AG04450 (cell line): ENCODE measurements around the gene GOLGA6L10. TPM values are rescaled to one million over a fixed set of nuclear protein-coding genes. Genes with fewer than 3 reads are reported as not detected.
"Not testable (repeated sequence)": the region's sequence is repeated elsewhere in the genome, so short reads cannot be mapped to it uniquely, and the experiment has no call there.

Experiments used
- CTCF ChIA-PET: fragments of 300-600, 350-600 bp; formaldehyde crosslinking; extraction: SDS; loops from one replicate; lab custom pipeline; 2022; ENCODE audit warnings: antibody characterized with exemption, inconsistent platforms; lab: Charles Lee
- POLR2A ChIA-PET: fragments of 350-600 bp; formaldehyde crosslinking; extraction: SDS; loops from one replicate; lab custom pipeline; 2021; ENCODE audit warnings: antibody characterized with exemption, inconsistent platforms; lab: Yijun Ruan, JAX
- DNase-seq: peaks from one replicate; pipeline ENCODE4 v3.0.0-alpha.2; 2011; ENCODE audit warnings: low read depth, low spot score
- H3K27ac ChIP-seq: one replicate; pipeline ENCODE4 v1.5.1; 2012; ENCODE audit warnings: low read depth, low read length, control low read depth
- H3K27me3 ChIP-seq: one replicate; pipeline ENCODE4 v1.6.0; 2012; ENCODE audit warnings: low read length; ENCODE audit not compliant: control insufficient read depth, insufficient read depth
- H3K4me3 ChIP-seq: 2 replicates; pipeline ENCODE4 v1.5.1; 2011; ENCODE audit warnings: mild to moderate bottlenecking, low read depth, low read length, control low read depth
- H3K9me3 ChIP-seq: 2 replicates; pipeline ENCODE4 v1.5.1; 2012; ENCODE audit warnings: low read length; ENCODE audit not compliant: control insufficient read depth, insufficient read depth
- CTCF ChIP-seq: IDR thresholded peaks from 2 replicates; pipeline ENCODE4 v1.5.1; 2011; ENCODE audit warnings: low read depth, low read length, control low read depth, inconsistent platforms
- polyA plus RNA-seq: library from polyadenylated mRNA; depleted of rRNA; stranded (reverse); fragments of >200 nt; gene quantifications from 2 replicates; pipeline ENCODE4 v1.2.3, GENCODE V29; 2011

The GOLGA6L10 gene
- polyA plus RNA-seq, 1 experiment: 1.3 TPM

DNA sequence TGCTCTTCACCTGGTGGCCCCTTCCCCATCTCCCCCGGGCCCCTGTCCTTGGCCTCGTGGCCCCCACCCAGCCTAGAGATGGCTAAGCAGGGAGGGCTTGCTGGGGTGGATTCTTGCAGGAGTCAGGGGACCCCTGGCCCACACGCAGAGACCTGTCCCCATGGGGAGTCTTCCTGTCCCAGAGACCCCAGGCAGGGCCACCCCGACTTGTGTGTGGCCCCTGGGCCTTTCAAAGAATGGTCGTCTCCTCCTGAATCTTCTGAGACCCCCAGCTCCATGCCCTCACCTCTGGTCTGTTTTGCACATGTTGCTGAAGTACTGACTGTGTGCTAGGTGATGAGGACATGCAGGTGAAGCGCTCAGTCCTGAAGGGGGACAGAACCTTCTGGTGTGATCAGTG lies 28.4 kb downstream of the GOLGA6L10 start:
- H3K27ac ChIP-seq, H3K27me3 ChIP-seq, CTCF ChIA-PET, DNase-seq, H3K9me3 ChIP-seq, POLR2A ChIA-PET, H3K4me3 ChIP-seq: not testable (repeated sequence)

GRCh38 chr15:82319522-82320278 lies 29.6 kb downstream of the GOLGA6L10 start:
- H3K27ac ChIP-seq, H3K9me3 ChIP-seq, H3K27me3 ChIP-seq, DNase-seq, H3K4me3 ChIP-seq, POLR2A ChIA-PET, CTCF ChIA-PET: not testable (repeated sequence)

DNA sequence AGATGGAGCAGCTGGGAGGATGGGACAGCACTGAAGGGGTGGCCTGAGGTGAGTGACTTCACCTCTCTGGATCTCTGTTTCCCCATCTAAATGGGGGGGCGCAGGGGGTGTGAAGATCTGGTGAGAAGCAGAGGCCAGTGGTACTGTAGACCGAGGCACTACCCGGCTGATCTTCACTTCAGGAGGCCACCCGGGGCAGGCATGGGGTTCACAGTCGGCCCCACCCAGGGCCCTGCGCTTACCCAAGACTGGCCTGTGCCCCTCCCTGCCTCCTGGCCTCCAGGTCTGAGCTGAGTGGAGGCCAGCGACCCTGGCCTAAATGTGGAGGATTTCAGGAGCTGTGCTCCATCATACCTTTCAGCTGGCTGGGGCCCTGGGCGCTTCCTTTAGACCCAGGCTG lies 31.0 kb downstream of the GOLGA6L10 start:
- H3K9me3 ChIP-seq, CTCF ChIA-PET, H3K27ac ChIP-seq, DNase-seq, POLR2A ChIA-PET, H3K27me3 ChIP-seq, H3K4me3 ChIP-seq: not testable (repeated sequence)

GRCh38 chr15:82317516-82317915 lies 31.8 kb downstream of the GOLGA6L10 start:
- H3K4me3 ChIP-seq, H3K27ac ChIP-seq, H3K27me3 ChIP-seq, POLR2A ChIA-PET, DNase-seq, H3K9me3 ChIP-seq, CTCF ChIA-PET: not testable (repeated sequence)

DNA sequence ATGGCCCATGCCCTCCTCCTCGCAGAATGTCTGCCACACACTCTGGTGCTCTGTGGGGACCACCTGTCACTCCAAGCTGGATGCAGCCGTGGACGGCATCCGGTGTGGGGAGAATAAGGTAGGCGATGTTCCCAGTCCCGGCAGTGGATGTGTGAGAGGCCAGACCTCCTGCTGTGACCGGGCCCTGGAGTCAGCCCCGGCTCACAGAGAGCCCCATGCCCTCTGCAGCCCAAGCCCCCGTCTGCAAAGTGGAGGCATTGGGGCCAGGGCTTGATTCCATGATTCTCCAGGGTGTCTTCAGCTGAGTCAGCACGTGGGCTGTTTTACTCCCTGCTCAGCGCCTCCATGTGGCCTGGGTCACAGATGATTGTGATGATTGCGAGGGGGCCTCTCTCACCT lies 32.2 kb downstream of the GOLGA6L10 start:
- ChIA-PET CTCF (no interaction called here), POLR2A (no interaction called here)
- TF ChIP-seq CTCF: no peak
- no peak for DNase-seq
- no peak overlapping the region for H3K27ac ChIP-seq
- no peak overlapping the region for H3K4me3 ChIP-seq
- H3K27me3 ChIP-seq: peaks cover 4% of the 10 kb centered on the region
- H3K9me3 ChIP-seq: no peaks in the 10 kb centered on the region; the same call in 1 of the 2 replicates

DNA sequence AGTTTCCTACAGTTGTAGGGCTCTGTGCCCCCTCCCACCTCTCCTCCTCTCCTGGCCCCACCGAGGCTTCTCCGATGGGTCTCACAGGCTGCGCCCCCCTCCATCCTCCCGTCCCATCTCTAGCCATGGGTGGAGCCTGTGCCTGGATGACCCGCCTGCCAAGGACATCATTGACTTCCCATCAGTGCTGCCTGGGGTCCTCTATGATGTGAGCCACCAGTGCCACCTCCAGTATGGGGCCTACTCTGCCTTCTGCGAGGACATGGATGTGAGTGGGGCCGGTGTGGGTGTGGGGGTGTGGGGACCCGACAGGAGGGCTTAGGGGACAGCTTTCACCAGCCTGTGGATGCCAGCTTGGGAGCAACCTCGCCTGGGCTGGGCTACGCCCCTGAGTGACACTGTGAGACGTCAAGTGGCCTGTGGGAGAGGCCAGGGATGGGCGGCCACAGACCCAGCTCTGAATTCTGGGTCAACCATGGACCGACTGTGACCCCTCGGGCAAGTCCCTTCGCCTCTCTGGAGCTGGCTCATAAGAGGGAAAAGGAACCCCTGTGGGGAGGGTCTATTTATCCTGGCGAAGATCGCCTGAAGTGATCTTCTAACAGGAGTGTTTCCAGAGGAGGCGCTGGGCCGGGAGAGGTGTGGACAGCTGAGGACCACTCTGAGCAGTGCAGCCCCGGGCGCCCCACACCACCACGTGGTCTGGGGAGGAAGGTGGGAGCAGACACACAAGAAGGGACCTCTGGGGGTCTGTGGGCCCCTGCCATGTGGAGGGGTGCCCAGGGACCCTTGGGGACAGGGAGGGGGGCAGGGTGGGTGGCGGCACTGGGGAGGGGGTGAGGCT lies 32.8 kb downstream of the GOLGA6L10 start:
- H3K27ac ChIP-seq, CTCF ChIA-PET, H3K4me3 ChIP-seq, H3K9me3 ChIP-seq, DNase-seq, H3K27me3 ChIP-seq, POLR2A ChIA-PET: not testable (repeated sequence)

DNA sequence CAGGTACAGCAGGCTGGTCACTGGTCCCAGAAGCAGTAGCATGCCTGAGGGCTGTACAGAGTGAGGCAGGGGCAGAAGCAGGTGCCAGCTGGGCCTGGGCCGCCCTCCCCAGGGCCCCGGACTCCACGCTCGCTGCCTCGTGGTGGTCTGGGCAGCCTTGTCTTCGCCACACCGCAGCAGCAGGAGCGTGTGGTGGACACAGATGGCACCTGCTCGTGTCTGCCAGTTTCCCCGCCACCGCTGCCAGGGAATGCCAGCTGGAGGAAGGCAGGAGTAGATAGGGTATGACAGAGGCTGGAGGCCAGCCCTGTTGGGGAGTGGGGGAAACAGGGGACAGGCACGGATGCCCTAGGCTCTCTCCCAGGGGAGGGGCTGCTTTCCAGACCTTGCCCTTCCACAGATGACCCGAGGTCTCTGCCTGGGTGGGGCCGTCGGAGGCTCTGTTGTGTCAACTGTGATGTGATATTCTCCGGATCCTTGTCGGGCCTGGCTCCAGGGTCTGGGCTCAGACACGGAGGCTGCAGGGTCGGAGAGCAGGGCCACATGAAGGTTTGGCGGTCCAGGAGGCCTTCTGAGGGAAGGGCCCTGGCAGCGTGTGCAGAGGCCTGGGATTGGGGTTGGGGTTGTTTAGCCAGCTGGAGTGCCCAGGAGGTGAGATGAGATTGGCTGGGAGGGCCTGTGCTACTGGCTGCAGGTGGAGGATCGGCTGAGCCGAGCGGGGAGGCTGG lies 33.6 kb downstream of the GOLGA6L10 start:
- no peak overlapping the region for H3K27ac ChIP-seq
- H3K4me3 ChIP-seq: no peak overlapping the region
- no peak for TF ChIP-seq CTCF
- CTCF ChIA-PET: no interaction called here
- DNase-seq: no peak
- peaks cover 4% of the 10 kb centered on the region for H3K27me3 ChIP-seq
- POLR2A ChIA-PET: no interaction called here
- no peaks in the 10 kb centered on the region; the same call in 1 of the 2 replicates for H3K9me3 ChIP-seq
